Activated effector memory CD4-positive, alpha-beta T cell treated with Interleukin-2 at 50 U/mL for 16 hours (primary cell): ENCODE data around the gene ZNF367.

Source experiments
- DNase-seq: peaks from one replicate; pipeline ENCODE4 v3.0.0-alpha.2; 2020

Gene ZNF367

GRCh38 chr9:96436063-96436455 is 17.9 kb upstream of the ZNF367 start:
- DNase-seq, result no peak

GRCh38 chr9:96435345-96435744 is 17.2 kb upstream of the ZNF367 start:
- no peak for DNase-seq

GRCh38 chr9:96430377-96430776 is 12.2 kb upstream of the ZNF367 start:
- DNase-seq, result no peak

DNA sequence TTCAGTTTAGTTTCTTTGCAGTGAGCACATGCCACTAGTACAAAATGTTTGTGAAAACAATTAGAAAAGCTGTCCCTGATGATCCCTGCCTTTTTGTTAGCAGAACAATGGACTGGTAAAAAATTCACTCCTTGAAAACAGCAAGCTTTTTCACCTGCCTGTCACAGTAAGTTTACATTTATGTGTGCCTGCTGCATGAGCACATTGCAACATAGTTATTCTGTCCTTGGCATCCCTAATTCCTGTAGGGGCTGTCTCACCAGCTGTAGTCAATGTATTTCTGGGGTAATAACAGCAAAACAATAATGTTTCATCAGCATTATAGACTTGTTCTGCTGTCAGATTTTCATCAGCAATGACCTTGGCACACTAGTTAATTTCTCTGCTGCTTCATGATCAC is 11.6 kb upstream of the ZNF367 start:
- DNase-seq, result no peak

DNA sequence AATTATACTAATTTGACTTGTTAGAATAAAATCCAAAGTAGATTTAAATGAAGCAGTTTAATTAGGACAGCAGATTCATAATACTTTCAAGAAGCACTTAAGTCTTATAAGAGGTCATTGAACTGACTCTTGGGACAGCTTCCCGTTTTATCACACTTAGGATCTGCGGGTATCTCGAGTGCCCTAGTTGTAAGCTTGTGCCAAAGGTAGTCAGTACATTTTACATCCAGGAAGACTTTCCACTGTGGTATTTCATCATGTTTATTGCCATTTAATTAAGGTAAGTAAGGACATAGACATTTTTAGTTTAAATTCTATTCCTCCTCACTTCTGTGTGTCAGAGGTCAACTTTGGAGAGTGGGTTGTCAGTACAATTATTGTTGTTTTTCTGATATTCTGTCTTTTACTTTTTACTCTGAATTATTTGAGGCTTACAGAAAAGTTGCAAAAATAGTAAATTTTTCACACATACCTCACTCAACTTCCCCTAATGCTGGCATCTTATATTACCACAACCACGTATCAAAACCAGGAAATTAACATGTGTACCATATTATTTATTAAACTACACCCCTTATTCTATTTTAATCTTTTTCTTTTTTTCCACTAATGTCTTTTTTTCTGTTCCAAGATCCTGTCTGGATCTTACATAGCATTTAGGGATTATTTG is 7.5 kb upstream of the ZNF367 start:
- no peak for DNase-seq

DNA sequence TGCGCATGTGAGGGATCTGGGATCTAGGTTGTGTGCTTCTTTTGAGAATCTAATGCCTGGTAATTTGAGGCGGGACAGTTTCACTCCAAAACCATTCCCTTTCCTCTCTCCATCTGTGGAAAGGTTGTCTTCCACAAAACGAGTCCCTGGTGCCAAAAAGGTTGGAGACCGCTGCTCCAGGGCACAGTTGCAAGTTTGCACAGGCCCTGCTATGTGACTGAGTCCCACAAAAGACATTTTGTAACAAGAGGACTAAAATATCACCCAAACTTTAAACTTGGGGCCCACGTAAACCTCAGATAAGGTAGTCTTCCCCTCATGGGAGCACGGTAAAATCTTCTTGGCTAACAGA is 5.8 kb upstream of the ZNF367 start:
- no peak for DNase-seq

GRCh38 chr9:96423322-96423984 is 5.3 kb upstream of the ZNF367 start:
- no peak for DNase-seq

- DNase-seq, result no peak
These were observed 2.5 kb upstream of the ZNF367 start for GRCh38 chr9:96420468-96421219.

DNA sequence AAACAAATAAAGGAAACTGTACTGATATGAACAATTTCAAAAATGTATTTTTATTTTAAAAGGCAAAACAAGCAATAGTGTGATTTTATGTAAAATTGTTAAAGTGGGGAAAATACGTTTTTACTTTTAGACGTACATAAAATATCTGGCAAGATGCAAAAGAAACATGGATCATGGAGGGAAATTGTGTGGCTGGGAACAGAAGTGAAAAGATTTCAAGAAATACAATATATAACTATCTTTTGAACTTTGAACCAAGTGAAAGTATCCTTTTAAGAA is 1.5 kb upstream of the ZNF367 start:
- DNase-seq, result no peak

DNA sequence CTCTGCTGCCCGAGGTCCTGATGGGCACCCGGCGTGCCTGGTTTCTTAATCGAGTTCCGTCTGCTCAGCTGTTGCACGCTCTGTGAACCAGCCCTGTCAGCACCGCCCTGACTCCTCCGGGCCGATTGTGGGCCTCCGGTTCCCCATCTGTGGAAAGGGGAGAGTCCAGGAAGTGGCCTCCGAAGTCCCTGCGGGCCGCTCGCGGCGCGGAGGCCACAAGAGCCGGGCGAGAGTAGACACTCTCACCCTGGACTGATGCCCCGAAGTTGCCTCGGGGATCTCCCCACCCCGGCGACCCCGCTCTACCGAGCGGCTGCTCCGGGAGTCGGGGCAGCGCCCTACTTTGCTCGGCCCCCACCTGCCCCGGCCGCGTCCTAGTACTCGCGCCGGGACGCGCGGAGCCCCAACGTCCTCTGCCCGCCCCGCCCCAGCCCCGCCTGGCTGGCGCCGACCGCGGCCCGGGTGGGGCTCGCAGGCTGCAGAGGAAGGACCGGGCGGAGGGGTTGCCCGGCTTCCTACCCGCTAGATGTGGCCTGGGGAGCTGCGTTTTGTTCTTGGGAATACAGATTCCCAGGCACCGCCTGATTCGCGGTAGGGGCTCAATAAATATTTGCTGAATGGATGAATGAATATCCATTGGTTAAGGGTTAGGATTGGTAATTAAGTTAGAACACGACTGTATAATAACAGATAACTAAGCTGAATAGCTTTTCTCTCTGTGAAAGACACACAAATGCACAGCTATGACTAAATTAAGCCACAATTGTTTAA is 935 bp upstream of the ZNF367 start:
- DNase-seq, result peak; percentile 57

DNA sequence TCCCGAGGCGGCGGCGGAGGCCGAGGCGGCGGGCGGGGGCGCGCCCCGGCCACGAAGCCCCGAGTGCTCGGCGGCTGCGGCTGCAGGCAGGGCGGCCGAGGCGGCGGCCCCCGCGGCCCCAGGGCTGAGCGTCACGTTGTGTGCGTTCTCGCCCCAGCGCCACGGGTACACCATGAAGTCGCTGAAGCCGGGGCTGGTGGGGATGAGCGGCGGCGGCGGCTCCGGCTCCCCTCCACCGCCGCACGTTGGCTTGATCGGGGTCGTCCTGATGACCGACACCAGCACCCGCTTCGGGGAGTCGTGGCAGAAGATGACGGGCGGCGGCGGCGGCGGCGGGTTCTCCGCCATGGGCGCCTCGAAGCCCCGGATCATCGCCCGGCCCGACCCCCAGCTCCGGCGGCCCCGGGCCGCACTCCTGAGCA is 498 bp downstream of the ZNF367 start:
- DNase-seq, result no peak

DNA sequence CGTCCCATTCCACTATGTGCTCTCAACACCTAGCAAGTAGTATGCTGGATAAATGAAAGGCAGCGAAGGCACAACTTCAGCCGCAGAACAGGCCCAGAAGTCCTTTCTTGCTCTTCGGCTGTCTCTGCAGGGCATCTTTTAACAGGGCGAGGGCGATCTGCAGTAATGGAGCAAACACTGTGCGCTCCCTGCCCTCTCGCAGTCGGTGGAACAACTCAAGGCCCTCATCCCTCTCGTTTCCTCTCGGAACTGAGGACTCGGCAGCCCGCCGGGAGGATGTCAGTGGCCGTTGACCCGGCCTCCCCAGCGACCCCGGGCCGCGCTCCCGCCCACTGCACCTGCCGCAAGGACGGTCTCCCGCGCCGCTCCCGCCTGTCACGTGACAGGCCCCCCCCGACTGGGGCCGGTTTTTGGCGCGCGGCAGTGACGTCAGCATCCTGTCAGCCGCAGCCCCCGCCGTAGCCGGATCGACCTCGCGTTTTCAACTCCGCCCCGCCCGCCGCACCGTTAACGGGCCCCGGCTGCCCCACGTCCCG is 1.1 kb downstream of the ZNF367 start:
- peak; percentile 89 for DNase-seq

GRCh38 chr9:96413302-96414221 is 4.6 kb downstream of the ZNF367 start:
- DNase-seq, result no peak

DNA sequence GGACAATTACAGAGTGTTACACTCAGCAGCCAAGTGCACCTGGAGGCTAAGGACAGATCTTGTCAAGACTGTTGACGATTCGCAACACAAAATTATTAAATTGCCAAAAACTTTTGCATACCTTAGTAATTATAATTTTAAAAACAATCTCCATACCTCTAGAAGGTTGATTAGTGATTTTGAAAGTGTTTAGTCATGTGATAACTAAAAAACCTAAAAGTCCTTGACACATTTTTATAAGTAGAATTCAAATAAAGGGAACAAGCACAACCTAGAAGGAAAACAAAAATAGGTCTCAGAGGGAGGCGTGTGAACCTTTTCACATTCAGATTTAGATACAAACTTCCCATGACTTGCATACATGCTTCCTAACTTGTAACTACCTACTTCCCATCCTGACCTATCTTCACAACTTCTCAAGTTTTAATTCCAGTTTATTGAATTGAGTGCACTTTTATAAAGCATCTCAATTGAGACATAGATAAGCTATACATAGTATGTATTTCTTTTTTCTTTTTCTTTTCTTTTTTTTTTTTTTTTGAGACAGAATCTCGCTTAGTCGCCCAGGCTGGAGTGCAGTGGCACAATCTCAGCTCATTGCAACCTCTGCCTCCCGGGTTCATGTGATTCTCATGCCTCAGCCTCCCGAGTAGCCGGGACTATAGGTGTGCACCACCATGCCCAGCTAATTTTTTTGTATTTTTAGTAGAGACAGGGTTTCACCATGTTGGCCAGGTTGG is 5.8 kb downstream of the ZNF367 start:
- DNase-seq, result no peak

DNA sequence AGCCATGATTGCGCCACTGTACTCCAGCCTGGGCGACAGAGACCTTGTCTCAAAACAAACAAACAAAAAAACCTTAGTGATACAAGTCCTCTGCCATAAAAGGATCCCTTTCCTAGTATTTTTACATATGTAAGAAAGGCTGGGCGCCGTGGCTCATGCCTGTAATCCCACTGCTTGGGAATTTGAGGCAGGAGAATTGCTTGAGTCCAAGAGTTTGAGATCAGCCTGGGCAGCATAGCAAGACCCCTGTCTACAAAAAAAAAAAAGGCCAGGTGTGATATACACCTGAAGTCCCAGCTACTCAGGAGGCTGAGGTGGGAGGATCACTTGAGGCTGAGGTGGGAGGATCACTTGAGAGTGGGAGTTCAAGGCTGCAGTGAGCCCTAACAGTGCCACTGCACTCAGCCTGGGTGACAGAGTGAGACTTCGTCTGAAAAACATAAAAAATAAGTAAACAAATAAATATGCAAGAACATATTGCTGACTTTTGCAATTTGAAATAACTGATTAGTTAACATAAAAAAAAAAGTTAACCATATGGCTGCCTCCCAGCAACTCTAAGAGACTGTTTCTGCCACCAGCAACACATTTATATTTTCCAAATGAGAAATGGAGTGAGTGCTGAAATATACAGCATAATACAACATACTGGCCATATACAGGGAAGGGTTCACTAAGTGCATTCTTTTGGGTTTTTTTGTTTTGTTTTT is 6.9 kb downstream of the ZNF367 start:
- DNase-seq, result no peak

DNA sequence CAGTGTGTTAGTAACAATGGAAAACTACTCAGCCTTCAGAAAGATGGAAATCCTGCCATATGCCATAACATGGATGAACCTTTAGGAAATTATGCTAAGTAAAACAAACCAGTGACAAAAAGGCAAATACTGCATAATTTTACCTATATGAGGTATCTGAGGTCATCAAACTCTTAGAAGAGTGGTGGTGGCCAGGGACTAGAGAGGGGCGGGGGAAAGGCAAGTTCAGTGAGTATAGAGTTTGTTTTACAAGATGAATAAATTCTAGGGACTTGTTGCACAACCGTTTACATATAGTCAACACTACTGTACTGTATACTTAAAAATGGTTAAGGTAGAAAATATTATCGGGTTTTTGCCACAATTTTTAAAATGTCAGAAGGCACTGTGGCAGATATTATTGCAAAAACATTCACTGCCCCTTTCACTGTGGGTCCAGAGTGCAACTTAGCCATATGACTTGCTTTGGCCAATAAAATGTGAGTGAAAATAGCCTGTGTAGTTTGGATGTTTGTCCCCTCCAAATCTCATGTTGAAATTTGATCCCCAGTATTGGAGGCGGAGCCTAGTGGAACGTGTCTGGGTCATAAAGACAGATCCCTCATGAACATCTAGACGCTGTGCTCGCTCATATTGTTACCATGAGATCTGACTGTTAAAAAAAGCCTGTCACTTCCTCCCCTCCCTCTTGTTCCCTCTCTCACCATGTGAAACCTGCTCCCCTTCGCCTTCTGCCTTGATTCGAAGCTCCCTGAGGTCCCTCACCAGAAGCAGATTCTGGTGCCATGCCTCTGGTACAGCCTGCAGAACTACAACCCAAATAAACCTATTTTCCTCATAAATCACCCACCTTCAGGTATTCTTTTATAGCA is 9.5 kb downstream of the ZNF367 start:
- no peak for DNase-seq

GRCh38 chr9:96400132-96400910 is 17.8 kb downstream of the ZNF367 start:
- DNase-seq, result no peak

DNA sequence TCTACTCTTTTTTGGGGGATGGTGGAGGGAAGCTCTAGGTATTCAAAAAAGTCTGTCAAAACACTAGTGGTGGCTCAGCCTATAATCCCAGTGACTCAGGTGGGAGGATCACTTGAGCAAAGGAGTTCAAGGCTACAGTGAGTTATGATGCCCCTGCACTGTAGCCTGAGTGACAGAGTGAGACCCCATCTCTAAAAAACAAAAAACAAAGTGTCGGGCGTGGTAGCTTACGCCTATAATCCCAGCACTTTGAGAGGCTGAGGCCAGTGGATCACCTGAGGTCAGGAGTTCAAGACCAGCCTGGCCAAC is 18.9 kb downstream of the ZNF367 start:
- no peak for DNase-seq
